HG03045 (cell line): ENCODE data around the gene ALKBH1.

Experiments
- ATAC-seq: cut with Tn5 transposase; IDR thresholded peaks from one replicate; pipeline ENCODE4 v1.9.1; 2021; ENCODE audit warnings: mild to moderate bottlenecking, moderate library complexity; ENCODE audit not compliant: unreplicated experiment

The ALKBH1 gene

GRCh38 chr14:77625360-77625759 lies 82.5 kb downstream of the ALKBH1 start:
- ATAC-seq: no peak

- no peak for ATAC-seq
These were observed 84.6 kb downstream of the ALKBH1 start for GRCh38 chr14:77623201-77623600.
